Ovary (tissue), 9 donors: Measurements from ENCODE around the gene POU6F2. TPM values are rescaled to one million over a fixed set of nuclear protein-coding genes. Genes with fewer than 3 reads are reported as not detected.

ENCODE experiments used
- DNase-seq, 5 donors: peaks; one replicate each; pipeline ENCODE4 v3.0.0-alpha.2; 2019 to 2020
- H3K27ac ChIP-seq, 2 donors: fragments of 200-600 bp; one replicate each; pipeline versions ENCODE4 v1.5.1 to v1.8.0; 2019 to 2022
- H3K27me3 ChIP-seq: fragments of 200-600 bp; one replicate; pipeline ENCODE4 v1.8.0; 2022
- H3K36me3 ChIP-seq: fragments of 200-600 bp; sonication (generic); one replicate; pipeline ENCODE4 v1.5.1; 2019
- H3K4me1 ChIP-seq: one replicate; pipeline ENCODE4 v1.8.1; 2013; ENCODE audit warnings: mild to moderate bottlenecking, moderate library complexity; ENCODE audit not compliant: insufficient read depth
- H3K4me3 ChIP-seq: fragments of 200-600 bp; sonication (generic); one replicate; pipeline ENCODE4 v1.5.1; 2017
- H3K9me3 ChIP-seq, 2 donors: fragments of 200-600 bp in 1 of 2; sonication (generic) in 1 of 2; one replicate each; pipeline versions ENCODE4 v1.5.1 to v1.8.1; 2013 to 2019; ENCODE audit warnings: mild to moderate bottlenecking in 1 of 2, moderate library complexity in 1 of 2
- EP300 ChIP-seq: sonication (generic); formaldehyde crosslinking; IDR thresholded peaks from one replicate; pipeline ENCODE4 v1.6.1; 2017; ENCODE audit warnings: antibody characterized with exemption
- POLR2A ChIP-seq: fragments of 450-650 bp; IDR thresholded peaks from one replicate; pipeline ENCODE4 v1.6.1; 2017; ENCODE audit warnings: antibody characterized with exemption, mild to moderate bottlenecking, moderate library complexity
- WGBS, 3 donors: extraction: QIAGEN DNeasy Blood & Tissue Kit in 1 of 3; methylation state at CpG; one replicate each; pipeline versions ENCODE4 v1.1.5 to v1.1.7; 2013 to 2017; 5-methylcytosine and 5-hydroxymethylcytosine counted together
- intact Hi-C, 4 donors: fragments of 100-400 bp; cut with DNase I; formaldehyde crosslinking; loops; one replicate each; pipeline versions ENCODE4 v1.11.0 to v1.15.1; 2022 to 2023
- polyA plus RNA-seq, 2 donors: library from polyadenylated mRNA; stranded (reverse); fragments of 200-250 nt in 1 of 2; fragments of 350-450 nt in 1 of 2; fragmentation: Illumina TruSeq in 1 of 2; extraction: RNeasy Lipid Tissue Mini Kit (QIAGEN cat#74804) in 1 of 2; gene quantifications; one replicate each; pipeline ENCODE4 v1.2.3, GENCODE V29; 2013 to 2014
- total RNA-seq, 7 donors: library from RNA; depleted of rRNA in 2 of 7; stranded (reverse); fragments of >200 nt in 2 of 7; fragmentation: NEBNext Ultra II Directional in 3 of 7; extraction: Animal tissue kit (Norgen Biotek cat#: 25700) in 3 of 7; gene quantifications; one replicate each; pipeline versions ENCODE4 v1.1.0 to v1.2.4, GENCODE V29; 2016 to 2023
- TF ChIP-seq, protein P1 (sequence below), 3 donors: fragments of 450-650 bp in 2 of 3; fragments of 200-600 bp in 1 of 3; IDR thresholded peaks; one replicate each; pipeline versions ENCODE4 v1.5.1 to v1.8.0; 2016 to 2022; ENCODE audit warnings: antibody characterized with exemption in 3 of 3, mild to moderate bottlenecking in 1 of 3
- donor health status: DM: no; HTN: no; CAD: no; lungs with moderate emphysema.
- donor health status: DM: no; HTN: no; CAD: no.
- donor health status: Bipolar disorder and iron deficiency.
- donor health status: DM: yes; HTN: yes; CAD: no.
- donor health status: DM: no; HTN: no; CAD: no.
- donor health status: DM: yes; HTN: yes; CAD: no.

The POU6F2 gene
- total and polyA plus RNA-seq, 9 donors: 0.17 to 2.0 (median 0.61) TPM

DNA sequence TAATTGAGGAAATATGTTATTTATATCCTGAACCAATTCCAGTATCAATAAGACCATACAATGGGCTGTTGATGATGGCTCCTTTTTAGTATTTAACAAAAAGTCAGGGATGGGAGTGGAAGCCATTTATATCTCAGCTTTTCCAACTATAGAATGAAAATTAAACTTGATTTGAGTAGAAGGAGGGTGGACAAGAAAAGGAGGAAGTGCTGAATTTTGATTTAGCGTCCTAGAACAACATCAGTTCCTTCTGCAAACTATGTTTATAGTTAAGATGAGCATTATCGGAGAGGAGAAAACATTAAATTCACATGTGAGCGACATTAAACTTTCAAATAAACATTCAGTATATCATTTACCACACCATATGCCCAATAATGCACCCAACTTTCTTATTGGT, 439.2 kb downstream of the POU6F2 start:
- no peak overlapping the region for H3K27ac ChIP-seq
- no peaks in the 10 kb centered on the region for H3K27me3 ChIP-seq
- TF ChIP-seq, protein P1, sequence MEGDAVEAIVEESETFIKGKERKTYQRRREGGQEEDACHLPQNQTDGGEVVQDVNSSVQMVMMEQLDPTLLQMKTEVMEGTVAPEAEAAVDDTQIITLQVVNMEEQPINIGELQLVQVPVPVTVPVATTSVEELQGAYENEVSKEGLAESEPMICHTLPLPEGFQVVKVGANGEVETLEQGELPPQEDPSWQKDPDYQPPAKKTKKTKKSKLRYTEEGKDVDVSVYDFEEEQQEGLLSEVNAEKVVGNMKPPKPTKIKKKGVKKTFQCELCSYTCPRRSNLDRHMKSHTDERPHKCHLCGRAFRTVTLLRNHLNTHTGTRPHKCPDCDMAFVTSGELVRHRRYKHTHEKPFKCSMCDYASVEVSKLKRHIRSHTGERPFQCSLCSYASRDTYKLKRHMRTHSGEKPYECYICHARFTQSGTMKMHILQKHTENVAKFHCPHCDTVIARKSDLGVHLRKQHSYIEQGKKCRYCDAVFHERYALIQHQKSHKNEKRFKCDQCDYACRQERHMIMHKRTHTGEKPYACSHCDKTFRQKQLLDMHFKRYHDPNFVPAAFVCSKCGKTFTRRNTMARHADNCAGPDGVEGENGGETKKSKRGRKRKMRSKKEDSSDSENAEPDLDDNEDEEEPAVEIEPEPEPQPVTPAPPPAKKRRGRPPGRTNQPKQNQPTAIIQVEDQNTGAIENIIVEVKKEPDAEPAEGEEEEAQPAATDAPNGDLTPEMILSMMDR (IDR thresholded peaks at IDR 0.05): no peak
- TF ChIP-seq POLR2A (no peak), EP300 (no peak)
- peaks cover 2% of the 10 kb centered on the region for H3K4me1 ChIP-seq
- no peaks in the 10 kb centered on the region for H3K9me3 ChIP-seq
- 87 to 89% (median 88%) methylated on average over 3 of the region's 3 CpGs for WGBS, 3 donors
- intact Hi-C loops: no loop called here
- DNase-seq: no peak
- H3K36me3 ChIP-seq: no peaks in the 10 kb centered on the region
- no peak overlapping the region for H3K4me3 ChIP-seq

DNA sequence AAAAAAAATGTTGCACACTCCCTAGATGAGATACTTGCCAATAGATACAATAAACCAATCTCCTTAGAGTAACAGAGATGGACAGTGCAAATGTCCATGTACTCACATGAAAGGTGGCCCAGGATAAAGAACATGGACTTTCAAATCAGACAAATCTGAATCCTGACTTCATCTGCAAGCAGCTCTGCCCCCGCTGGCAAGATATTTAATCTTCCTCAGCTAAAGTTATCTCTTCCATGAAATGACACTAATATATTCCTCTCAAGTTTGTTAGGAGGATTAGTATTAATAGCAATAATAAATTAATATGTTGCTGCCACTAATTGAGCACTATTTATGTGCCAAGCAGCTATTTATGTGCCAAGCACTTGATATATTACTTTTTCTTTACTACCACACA, 439.9 kb downstream of the POU6F2 start:
- no peak for DNase-seq
- Histone ChIP-seq H3K27ac (no peak overlapping the region), H3K36me3 (no peaks in the 10 kb centered on the region), H3K4me1 (peaks cover 2% of the 10 kb centered on the region), H3K9me3 (no peaks in the 10 kb centered on the region), H3K27me3 (no peaks in the 10 kb centered on the region), H3K4me3 (no peak overlapping the region)
- WGBS, 3 donors: 72 to 92% (median 80%) methylated on average over 1 of the region's 1 CpG
- intact Hi-C loops: no loop called here
- TF ChIP-seq, protein P1 (IDR thresholded peaks at IDR 0.05): no peak
- TF ChIP-seq EP300 (no peak), POLR2A (no peak)

DNA sequence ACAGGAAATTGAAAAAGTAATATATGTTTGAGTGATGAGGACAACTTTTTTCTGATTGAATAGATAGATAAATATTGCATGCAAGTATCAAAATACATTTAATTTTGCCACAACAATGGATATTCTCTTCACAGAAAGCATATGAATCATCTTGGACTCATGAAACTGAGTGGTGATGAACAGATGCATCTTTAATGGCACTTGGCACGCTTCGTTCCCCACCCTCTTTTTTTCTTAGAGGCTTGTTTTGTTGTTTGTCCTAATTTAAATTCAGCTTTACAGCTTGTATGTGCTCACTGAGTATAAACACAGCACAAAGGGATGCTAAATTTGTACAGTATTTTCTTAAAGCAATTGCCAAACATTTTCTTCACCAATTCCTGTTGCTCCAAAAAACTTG, 443.5 kb downstream of the POU6F2 start:
- intact Hi-C loops: no loop called here
- Histone ChIP-seq H3K4me3 (no peak overlapping the region), H3K27ac (no peak overlapping the region), H3K27me3 (no peaks in the 10 kb centered on the region), H3K9me3 (no peaks in the 10 kb centered on the region), H3K36me3 (no peaks in the 10 kb centered on the region), H3K4me1 (no peaks in the 10 kb centered on the region)
- TF ChIP-seq, protein P1 (IDR thresholded peaks at IDR 0.05): no peak
- TF ChIP-seq POLR2A: no peak
- no peak for TF ChIP-seq EP300
- DNase-seq: no peak
- WGBS, 3 donors: 72 to 82% (median 80%) methylated on average over 2 of the region's 2 CpGs

DNA sequence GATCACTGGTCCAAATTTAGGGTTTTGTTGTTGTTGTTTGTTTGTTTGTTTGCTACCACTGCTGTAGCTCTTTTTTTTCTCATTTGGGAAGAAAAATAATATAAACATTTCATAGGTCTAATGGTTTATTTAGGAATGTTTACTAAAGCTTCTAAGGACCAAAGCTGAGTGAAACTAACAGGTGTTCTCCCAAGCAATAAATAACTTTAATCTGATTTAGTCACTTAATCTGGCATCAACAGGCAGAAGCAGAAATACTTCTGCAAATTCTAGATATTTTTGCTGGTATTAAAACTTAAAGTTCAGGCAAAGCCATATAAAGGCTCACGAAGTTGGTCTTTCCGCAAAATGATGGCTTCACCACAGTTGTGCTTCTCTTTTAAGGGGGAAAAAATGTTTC, 444.0 kb downstream of the POU6F2 start:
- WGBS, 3 donors: 82 to 90% (median 88%) methylated on average over 2 of the region's 2 CpGs
- Histone ChIP-seq H3K36me3 (no peaks in the 10 kb centered on the region), H3K9me3 (no peaks in the 10 kb centered on the region), H3K4me1 (no peaks in the 10 kb centered on the region), H3K27me3 (no peaks in the 10 kb centered on the region), H3K27ac (no peak overlapping the region), H3K4me3 (no peak overlapping the region)
- no peak for DNase-seq
- intact Hi-C loops: no loop called here
- TF ChIP-seq POLR2A: no peak
- no peak for TF ChIP-seq EP300
- TF ChIP-seq, protein P1 (IDR thresholded peaks at IDR 0.05): no peak

DNA sequence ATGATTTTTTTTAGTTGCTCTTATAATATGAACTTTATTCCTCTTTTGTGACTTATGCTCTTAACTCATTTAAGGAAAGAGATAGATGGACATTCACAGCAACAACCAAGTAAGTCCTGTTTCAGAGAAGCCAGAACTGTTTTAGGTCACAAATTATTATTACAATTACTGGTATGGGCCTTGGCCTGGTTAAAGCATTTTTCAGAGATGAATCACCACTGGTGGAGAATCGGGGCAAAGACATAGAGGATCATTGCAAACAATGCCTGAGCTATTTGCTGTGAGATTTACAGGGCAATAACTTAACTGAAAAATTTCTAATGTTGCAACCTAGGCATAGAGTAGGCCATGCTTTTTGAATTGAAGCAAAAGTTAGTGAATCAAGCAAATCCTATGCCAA, 450.5 kb downstream of the POU6F2 start:
- intact Hi-C loops: no loop called here
- no peak for DNase-seq
- Histone ChIP-seq H3K9me3 (no peaks in the 10 kb centered on the region), H3K27me3 (no peaks in the 10 kb centered on the region), H3K36me3 (no peaks in the 10 kb centered on the region), H3K4me1 (no peaks in the 10 kb centered on the region), H3K27ac (no peak overlapping the region), H3K4me3 (no peak overlapping the region)
- 0 to 6% (median 0%) methylated on average over 1 of the region's 1 CpG for WGBS, 3 donors
- TF ChIP-seq, protein P1 (IDR thresholded peaks at IDR 0.05): no peak
- TF ChIP-seq POLR2A: no peak
- TF ChIP-seq EP300: no peak
